Keratinocyte (primary cell): ENCODE results near the gene GNAT2.

ENCODE experiments used
- EZH2 ChIP-seq: IDR thresholded peaks from one replicate; pipeline ENCODE4 v1.6.1; 2012; ENCODE audit warnings: inconsistent platforms, mild to moderate bottlenecking, low read length, moderate library complexity
- TF ChIP-seq, protein P1 (sequence below), 3 experiments: IDR thresholded peaks in 1 of 3; conservative IDR thresholded peaks in 1 of 3; optimal IDR thresholded peaks in 1 of 3; 2 replicates in 2 of 3; 3 replicates in 1 of 3; pipeline versions ENCODE3 to v1.5.1; 2011; ENCODE audit warnings: low read length in 3 of 3, mild to moderate bottlenecking in 3 of 3, moderate library complexity in 2 of 3, control low read depth in 1 of 3, inconsistent platforms in 1 of 3; ENCODE audit not compliant: insufficient read depth in 2 of 3; ENCODE audit errors: extremely low read depth in 1 of 3

DNA sequence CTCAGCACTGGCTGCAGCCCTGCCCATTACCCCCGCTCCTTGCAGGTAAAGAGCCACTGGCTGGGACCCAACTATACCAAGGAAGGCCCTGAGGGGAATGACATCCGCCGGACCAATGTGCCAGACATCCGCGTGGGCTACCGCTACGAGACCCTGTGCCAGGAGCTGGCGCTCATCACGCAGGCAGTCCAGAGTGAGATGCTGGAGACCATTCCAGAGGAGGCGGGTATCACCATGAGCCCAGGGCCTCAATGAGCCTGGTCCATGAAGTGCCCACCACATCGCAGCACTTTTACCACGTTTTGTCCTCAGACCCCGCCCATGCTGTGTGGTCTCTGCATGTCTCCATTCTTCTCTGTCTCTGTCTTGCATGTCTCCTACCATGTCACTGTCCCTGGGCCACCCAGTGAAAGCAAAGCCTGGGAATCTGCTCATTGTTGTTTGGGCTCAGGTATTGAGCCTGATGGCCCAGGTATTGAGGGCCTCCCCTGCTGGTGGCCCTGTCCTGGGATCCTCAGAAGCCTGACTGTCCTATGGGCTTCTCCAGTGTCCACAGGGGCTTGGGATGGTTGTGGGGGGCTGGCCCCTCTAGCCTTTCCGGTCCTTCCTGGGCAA lies 11.6 kb upstream of the GNAT2 start:
- TF ChIP-seq, protein P1, sequence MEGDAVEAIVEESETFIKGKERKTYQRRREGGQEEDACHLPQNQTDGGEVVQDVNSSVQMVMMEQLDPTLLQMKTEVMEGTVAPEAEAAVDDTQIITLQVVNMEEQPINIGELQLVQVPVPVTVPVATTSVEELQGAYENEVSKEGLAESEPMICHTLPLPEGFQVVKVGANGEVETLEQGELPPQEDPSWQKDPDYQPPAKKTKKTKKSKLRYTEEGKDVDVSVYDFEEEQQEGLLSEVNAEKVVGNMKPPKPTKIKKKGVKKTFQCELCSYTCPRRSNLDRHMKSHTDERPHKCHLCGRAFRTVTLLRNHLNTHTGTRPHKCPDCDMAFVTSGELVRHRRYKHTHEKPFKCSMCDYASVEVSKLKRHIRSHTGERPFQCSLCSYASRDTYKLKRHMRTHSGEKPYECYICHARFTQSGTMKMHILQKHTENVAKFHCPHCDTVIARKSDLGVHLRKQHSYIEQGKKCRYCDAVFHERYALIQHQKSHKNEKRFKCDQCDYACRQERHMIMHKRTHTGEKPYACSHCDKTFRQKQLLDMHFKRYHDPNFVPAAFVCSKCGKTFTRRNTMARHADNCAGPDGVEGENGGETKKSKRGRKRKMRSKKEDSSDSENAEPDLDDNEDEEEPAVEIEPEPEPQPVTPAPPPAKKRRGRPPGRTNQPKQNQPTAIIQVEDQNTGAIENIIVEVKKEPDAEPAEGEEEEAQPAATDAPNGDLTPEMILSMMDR (optimal IDR thresholded peaks at IDR 0.05 in 1 of 3, IDR thresholded peaks at IDR 0.05 in 1 of 3, conservative IDR thresholded peaks at IDR 0.05 in 1 of 3; ENCODE audit: extremely low read depth in 1 of 3, insufficient read depth in 2 of 3, low read length in 3 of 3): no peak
- no peak for TF ChIP-seq EZH2
